HG03280 (cell line): ENCODE data around the gene GPATCH2L.
A peak's percentile ranks its signal among the peaks of the same experiment; 100 is the strongest.

Experiments
- ATAC-seq: cut with Tn5 transposase; IDR thresholded peaks from one replicate; pipeline ENCODE4 v1.9.1; 2021; ENCODE audit warnings: mild to moderate bottlenecking, moderate library complexity; ENCODE audit not compliant: unreplicated experiment

Gene GPATCH2L

GRCh38 chr14:76135722-76136121 is 16.0 kb upstream of the GPATCH2L start:
- no peak for ATAC-seq

- ATAC-seq = no peak
Observed at GRCh38 chr14:76136476-76137110, 15.1 kb upstream of the GPATCH2L start.

- ATAC-seq = no peak
Observed at GRCh38 chr14:76138119-76138757, 13.5 kb upstream of the GPATCH2L start.

- no peak for ATAC-seq
Observed at GRCh38 chr14:76138758-76139723, 12.7 kb upstream of the GPATCH2L start.

- ATAC-seq = no peak
Observed at GRCh38 chr14:76143642-76144041, 8.1 kb upstream of the GPATCH2L start.

- no peak for ATAC-seq
Observed at GRCh38 chr14:76146976-76147375, 4.7 kb upstream of the GPATCH2L start.

- no peak for ATAC-seq
Observed at GRCh38 chr14:76149196-76149595, 2.5 kb upstream of the GPATCH2L start.

GRCh38 chr14:76152333-76152681 is 585 bp downstream of the GPATCH2L start:
- ATAC-seq = peak; percentile 60

GRCh38 chr14:76153919-76154318 is 2.2 kb downstream of the GPATCH2L start:
- no peak for ATAC-seq

GRCh38 chr14:76154539-76155126 is 2.9 kb downstream of the GPATCH2L start:
- no peak for ATAC-seq

- ATAC-seq = no peak
Observed at GRCh38 chr14:76163668-76164363, 12.1 kb downstream of the GPATCH2L start.

GRCh38 chr14:76168531-76168930 is 16.8 kb downstream of the GPATCH2L start:
- no peak for ATAC-seq

GRCh38 chr14:76169776-76170175 is 18.1 kb downstream of the GPATCH2L start:
- ATAC-seq = no peak

GRCh38 chr14:76174982-76175381 is 23.3 kb downstream of the GPATCH2L start:
- no peak for ATAC-seq

- ATAC-seq = no peak
Observed at GRCh38 chr14:76175942-76176341, 24.2 kb downstream of the GPATCH2L start.

- ATAC-seq = no peak
Observed at GRCh38 chr14:76181546-76181945, 29.8 kb downstream of the GPATCH2L start.

GRCh38 chr14:76186308-76187027 is 34.7 kb downstream of the GPATCH2L start:
- no peak for ATAC-seq

- ATAC-seq = no peak
Observed at GRCh38 chr14:76191297-76191696, 39.6 kb downstream of the GPATCH2L start.

- ATAC-seq = no peak
Observed at GRCh38 chr14:76193696-76194095, 42.0 kb downstream of the GPATCH2L start.

- no peak for ATAC-seq
Observed at GRCh38 chr14:76194327-76194726, 42.6 kb downstream of the GPATCH2L start.
